Head of caudate nucleus (tissue), 42 donors: Measurements from ENCODE around the gene INS.
"Not testable (repeated sequence)": the region's sequence is repeated elsewhere in the genome, so short reads cannot be mapped to it uniquely, and the experiment has no call there.

ENCODE experiments used
- DNase-seq, 42 donors: peaks; one replicate each; pipeline versions ENCODE4 v3.0.0 to v3.0.0-alpha.2; 2020 to 2021; ENCODE audit warnings: mixed read lengths in 7 of 42
- intact Hi-C: fragments of 100-400 bp; cut with DNase I; formaldehyde crosslinking; loops from one replicate; pipeline ENCODE4 v1.15.0; 2022

Gene INS

GRCh38 chr11:2129699-2130366 is 31.2 kb downstream of the INS start:
- no peak for DNase-seq
- intact Hi-C loops: no loop called here

DNA sequence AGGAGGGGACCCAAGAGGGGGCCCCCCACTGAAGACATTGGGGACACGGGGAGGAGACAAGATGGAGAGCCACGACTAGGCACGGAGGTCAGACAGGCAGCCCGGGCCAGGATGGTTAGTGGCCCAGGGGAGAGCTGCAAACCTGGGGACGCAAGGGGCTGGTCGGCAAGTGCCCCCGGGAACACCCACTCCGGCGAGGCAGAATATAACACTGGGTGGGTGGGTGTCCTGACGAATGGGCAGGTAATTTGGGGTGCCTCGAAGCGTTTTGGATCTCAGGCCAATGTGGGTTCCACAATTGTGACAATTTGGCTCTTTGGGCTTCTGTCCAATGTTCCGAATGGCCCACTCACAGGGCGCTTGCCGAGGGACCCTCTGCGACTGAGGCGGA is 31.7 kb downstream of the INS start:
- no peak for DNase-seq

GRCh38 chr11:2128511-2129307 is 32.3 kb downstream of the INS start:
- no peak for DNase-seq
- intact Hi-C loops: no loop called here

More for the DNA sequence above, 31.7 kb downstream of the INS start:
- intact Hi-C loops: no loop called here

GRCh38 chr11:2128130-2128510 is 32.9 kb downstream of the INS start:
- intact Hi-C loops: no loop called here
- no peak for DNase-seq

DNA sequence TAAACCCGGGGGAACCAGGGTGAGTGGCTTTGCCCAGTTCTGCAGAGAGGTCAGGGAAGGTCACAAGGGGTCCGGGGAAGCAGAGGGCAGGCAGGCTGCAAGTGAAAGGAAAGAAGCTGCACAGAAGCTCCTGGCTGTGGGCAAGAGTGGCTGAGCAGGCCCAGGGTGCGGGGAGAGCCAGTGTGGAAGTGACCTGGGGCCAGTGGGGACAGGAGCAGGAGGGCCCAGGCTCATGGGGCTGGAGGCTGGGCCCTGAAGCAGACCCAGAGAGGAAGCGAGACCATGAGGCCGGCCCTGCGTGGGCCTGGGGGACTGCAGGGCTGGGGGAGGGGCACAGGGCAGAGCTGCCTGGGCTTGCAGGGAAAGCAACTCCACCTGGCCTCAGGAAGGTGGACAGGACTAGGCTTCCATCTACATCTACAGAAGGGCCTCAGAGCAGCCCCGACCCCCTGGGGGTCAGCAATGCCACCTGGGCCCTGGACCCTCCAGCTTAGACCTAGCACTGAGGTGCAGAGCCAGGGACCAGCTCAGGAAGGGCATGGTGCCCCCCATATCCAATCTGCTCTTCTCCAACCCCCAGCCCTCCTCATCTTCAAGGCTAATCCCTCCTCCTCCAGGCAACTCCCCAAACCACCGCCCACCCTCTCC is 33.4 kb downstream of the INS start:
- DNase-seq: no peak
- intact Hi-C loops: no loop called here

GRCh38 chr11:2126520-2127085 is 34.4 kb downstream of the INS start:
- intact Hi-C loops: no loop called here
- DNase-seq: no peak

DNA sequence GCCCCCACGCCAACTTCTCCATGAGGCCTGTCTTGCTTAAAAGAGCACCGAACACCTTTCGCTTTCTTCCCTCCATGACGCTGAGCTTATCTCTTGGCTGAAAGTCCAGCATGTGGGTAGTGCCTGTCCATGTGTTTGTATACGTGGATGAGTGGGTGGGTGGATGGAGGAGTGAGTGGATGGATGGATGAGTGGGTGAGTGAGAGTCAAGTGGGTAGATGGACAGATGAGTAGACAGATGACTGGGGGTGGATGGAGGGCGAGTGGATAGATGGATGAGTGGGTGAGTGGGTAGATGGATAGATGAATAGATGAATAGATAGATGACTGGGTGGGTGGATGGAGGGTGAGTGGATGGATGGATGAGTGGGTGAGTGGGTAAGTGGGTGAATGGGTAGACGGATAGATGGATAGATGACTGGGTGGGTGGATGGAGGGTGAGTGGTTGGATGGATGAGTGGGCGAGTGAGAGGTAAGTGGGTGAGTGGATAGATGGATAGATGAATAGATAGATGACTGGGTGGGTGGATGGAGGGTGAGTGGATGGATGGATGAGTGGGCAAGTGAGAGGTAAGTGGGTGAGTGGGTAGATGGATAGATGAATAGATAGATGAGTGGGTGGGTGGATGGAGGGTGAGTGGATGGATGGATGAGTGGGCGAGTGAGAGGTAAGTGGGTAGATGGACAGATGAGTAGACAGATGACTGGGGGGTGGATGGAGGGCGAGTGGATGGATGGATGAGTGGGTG is 36.1 kb downstream of the INS start:
- intact Hi-C loops, DNase-seq: not testable (repeated sequence)

GRCh38 chr11:2123628-2123960 is 37.4 kb downstream of the INS start:
- intact Hi-C loops: no loop called here
- no peak for DNase-seq

DNA sequence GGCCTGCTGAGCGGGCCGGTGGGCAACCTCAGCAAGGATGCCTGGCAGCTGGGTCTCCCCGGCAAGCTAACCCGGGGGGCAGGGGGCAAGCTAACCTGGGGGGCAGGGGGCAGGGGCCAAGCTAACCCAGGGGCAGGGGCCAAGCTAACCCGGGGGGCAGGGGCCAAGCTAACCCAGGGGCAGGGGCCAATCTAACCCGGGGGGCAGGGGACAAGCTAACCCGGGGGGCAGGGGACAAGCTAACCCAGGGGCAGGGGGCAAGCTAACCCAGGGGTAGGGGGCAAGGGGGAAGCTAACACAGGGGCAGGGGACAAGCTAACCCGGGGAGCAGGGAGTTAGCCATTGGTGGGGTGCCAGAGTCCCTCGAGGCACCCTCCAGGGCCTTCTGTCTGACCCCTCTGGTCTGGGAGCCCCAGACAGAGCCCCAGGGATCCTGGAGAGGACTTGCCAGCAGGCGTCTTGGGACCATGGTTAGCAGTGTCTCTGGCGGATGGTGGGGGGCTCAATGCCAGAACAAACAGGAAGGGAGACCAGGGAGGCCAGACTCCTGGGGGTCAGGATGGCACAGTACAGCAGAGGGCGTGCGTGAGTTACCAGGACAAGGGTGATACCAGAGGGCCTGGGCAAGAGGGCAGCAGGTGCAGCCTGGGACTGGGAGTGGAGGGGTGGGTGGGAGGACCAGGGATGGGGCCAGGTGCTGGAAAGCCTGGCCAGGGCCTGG is 37.9 kb downstream of the INS start:
- peak in 1 of 42 donors; percentile 9 for DNase-seq
- intact Hi-C loops: no loop called here

DNA sequence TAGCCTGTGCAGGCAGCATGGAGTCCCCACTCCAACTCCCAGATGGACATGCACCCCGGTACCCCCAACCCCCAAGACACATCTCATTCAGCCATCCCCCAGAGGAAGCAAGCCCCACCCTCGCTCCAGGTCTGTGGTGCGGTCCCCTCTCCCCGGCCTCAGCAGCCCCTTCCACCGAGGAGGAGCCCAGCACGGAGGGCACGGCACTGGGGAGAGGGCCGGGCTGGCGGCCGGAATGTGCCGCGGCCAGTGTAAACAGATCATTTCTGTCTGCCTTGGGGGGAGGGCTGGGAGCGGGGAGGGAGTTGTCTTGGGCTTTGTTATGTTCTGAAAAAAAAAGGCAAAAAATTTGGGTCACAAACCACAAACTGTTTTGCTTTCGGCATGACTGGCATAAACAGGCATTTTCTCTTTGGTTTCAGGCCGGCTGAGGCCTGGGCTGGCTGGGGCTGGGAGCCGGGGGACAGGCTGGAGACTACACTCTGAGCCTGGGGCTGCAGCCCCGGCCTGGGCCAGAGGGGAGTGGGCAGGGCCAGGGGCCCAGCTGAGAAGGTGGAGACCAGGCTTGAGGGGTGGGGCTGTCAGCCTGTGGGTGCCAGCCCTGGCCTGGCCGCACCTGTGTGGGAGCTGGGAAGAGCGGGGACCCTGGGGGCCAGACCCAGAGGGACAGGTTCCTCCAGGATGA is 38.6 kb downstream of the INS start:
- DNase-seq: peak in 1 of 42 donors; percentile 10
- intact Hi-C loops: no loop called here

DNA sequence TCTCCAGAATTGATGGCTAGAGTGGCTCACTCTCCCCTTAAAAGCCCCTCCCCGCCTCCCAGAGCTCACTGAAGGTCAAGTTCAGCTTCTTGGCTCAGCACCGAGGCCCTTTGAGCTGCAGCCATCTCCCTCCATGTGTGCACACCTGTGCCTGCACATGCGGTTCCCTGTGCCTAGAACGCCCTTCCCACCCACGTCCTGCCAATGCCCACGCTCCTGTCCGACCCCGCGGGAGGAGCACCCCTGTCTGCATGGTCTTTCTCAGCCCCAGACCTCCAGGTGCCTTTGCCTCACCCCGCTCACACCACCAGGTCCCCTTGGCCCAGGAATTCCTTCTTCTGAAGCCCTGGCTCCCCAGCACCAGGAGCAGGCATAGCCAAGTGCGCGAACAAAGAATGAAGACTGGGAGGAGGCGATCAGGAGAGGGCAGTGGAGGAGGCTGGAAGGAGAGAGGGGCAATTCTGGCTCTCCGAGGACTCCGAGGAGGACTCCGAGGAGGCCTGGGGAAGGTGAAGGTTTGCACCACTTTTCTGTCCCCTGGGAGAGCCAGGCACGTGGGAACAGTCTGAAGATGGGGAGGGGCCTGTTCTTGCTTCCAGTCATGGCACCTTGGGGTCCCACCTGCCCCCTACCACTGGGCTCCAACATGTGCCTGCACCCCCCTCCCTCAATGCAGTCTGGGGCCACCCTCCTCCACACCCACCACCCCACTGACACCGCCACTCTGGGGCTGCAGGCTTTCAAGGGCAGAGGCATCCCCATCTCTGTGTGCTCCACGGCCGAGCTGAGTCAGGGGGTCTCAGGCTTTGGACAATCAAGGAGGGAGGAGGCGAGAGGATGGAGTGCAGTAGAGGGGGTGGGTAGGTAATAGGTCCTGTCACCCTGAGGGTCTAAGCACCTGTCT is 39.5 kb downstream of the INS start:
- peak in 1 of 42 donors; percentile 5 for DNase-seq
- intact Hi-C loops: no loop called here

GRCh38 chr11:2120359-2121100 is 40.5 kb downstream of the INS start:
- DNase-seq: peak in 1 of 42 donors; percentile 4
- intact Hi-C loops: no loop called here

DNA sequence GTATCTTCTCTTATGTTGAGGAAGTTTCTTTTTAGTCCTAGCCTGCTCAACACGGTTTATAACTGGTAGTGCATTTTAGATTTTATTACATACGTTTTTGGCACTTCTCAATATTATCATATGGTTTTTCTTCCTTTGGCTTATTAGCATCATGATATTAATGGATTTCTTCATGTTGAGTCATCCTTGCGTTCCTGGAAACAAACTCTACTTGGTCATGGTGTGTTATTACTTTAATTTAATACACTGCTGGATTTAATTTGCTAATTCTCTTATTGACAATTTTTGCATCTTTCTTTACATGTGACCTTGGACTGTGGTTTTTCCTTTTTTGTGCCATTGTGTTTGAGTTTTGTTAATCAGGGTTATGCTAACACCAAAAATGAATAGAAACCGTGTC is 42.3 kb downstream of the INS start:
- no peak for DNase-seq
- intact Hi-C loops: no loop called here

DNA sequence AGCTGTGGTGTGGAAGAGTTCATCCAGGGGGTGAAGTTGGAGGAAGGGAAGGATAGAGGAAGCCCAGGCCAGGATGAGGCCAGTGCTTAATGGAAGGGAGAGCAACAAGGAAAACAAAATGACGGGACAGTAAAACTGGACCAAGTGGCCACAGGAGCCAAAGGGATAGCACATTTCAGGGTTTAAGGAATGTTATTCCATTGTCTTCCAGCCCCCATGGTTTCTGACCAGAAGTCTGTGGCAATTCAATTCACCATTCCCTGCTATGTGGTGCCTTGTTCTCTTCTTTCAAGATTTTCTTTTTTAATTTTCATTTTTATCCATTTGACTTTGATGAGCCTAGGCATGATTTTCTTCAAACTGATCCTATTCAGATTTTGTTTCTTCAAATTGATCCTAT is 44.3 kb downstream of the INS start:
- intact Hi-C loops: no loop called here
- no peak for DNase-seq

- no peak for DNase-seq
These were observed 45.7 kb downstream of the INS start for GRCh38 chr11:2115308-2115707.

GRCh38 chr11:2114430-2115241 is 46.4 kb downstream of the INS start:
- no peak for DNase-seq
- intact Hi-C loops: no loop called here

More at GRCh38 chr11:2115308-2115707, 45.7 kb downstream of the INS start:
- intact Hi-C loops: no loop called here
